Measurements from ENCODE around the gene CEPT1. TPM values are rescaled to one million over a fixed set of nuclear protein-coding genes. Genes with fewer than 3 reads are reported as not detected.

CEPT1 gene
- total RNA-seq, 1 experiment from 2014 or later = 34.2 TPM

DNA sequence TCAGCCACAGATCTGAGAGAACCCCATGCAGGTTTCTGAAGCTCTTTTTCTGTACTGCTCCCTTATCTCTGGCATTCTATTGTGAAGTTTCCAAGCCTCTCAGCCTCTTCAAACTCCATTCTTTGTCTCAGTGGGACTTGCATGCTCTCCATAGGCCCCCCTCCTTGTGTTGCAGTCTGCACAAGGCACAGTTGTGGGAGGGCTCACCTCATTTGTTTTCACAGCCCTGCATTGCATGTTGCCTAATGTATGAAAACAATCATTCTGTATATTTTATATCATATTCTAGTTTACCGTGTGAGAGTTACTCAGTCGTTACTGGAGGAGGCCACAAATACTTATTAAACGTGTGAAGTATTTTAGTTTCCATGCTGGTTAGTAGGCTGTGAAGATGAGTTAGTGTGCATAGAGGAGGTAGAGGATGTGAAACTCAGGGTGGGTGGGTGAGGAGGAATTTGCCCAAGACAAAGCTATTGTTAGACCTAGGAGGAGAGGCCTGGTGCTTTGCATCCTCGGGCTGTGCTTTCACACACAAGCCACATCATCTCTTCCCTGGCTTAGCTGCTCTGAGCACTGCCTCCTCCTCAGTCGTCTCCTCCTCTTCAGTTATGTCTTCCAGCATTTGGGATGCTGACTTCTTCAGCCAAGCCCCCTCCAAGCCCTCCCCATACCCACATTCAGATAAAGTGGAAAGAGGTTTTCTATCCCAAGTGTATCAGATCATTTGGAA, 79.7 kb downstream of the CEPT1 start:
- no peak overlapping the region for H3K27ac ChIP-seq (ENCODE audit: low read depth, low read length)
- H2AFZ ChIP-seq (ENCODE audit: low read depth, low read length, poor library complexity, severe bottlenecking) = no peak overlapping the region
- RAD21 ChIA-PET (ENCODE audit: low non-redundant PET in 1 of 2, low total read pairs in 2 of 2, uncharacterized antibody in 2 of 2, unreplicated experiment in 2 of 2) = no interaction called here
- H3K79me2 ChIP-seq (ENCODE audit: insufficient read depth, low read length) = no peaks in the 10 kb centered on the region
- TF ChIP-seq CEBPB (IDR thresholded peaks at IDR 0.05; ENCODE audit: low read depth) = no peak
- TF ChIP-seq YY1 (IDR thresholded peaks at IDR 0.05; ENCODE audit: extremely low read depth, insufficient replicate concordance, low read depth, low read length) = no peak
- no peak for TF ChIP-seq EGR1 (IDR thresholded peaks at IDR 0.05; ENCODE audit: low read depth)
- no peak for TF ChIP-seq CBX3 (IDR thresholded peaks at IDR 0.05; ENCODE audit: low read depth)
- no peak for TF ChIP-seq EZH2phosphoT487 (IDR thresholded peaks at IDR 0.05; ENCODE audit: borderline replicate concordance)
- no peak for TF ChIP-seq TCF7L2 (IDR thresholded peaks at IDR 0.05; ENCODE audit: borderline replicate concordance, extremely low read depth, insufficient read depth, insufficient read length)
- no peak for TF ChIP-seq ZFX (IDR thresholded peaks at IDR 0.05)
- no peak for TF ChIP-seq MAX (IDR thresholded peaks at IDR 0.05)
- TF ChIP-seq FOSL1 (IDR thresholded peaks at IDR 0.05; ENCODE audit: low read depth) = no peak
- no peaks in the 10 kb centered on the region for H3K9me3 ChIP-seq (ENCODE audit: control insufficient read depth in 1 of 2, insufficient read depth in 1 of 2, low read depth in 1 of 2, low read length in 2 of 2)
- H4K20me1 ChIP-seq (ENCODE audit: insufficient read depth) = no peaks in the 10 kb centered on the region
- H3K36me3 ChIP-seq (ENCODE audit: control insufficient read depth in 1 of 2, insufficient read depth in 2 of 2, low read length in 2 of 2) = no peaks in the 10 kb centered on the region
- H3K9ac ChIP-seq (ENCODE audit: low read length) = no peak overlapping the region
- DNase-seq (ENCODE audit: low read depth, low spot score) (no peak), ATAC-seq (no peak)
- POLR2A ChIA-PET = interaction anchor here (0.9 kb wide), 1 partner anchor 229 kb away, joined by 3 read pairs; the partner anchor contains the start of genes ATP5PB and WDR77
- peaks cover 3 to 5% of the 10 kb centered on the region in 2 experiments; a peak in 2 of 4 replicates for H3K4me1 ChIP-seq (ENCODE audit: control insufficient read depth in 1 of 2, insufficient read depth in 2 of 2, low read length in 2 of 2)
- no peaks in the 10 kb centered on the region for H3K27me3 ChIP-seq (ENCODE audit: insufficient read depth, low read length)
- no peaks in the 10 kb centered on the region for H3K9me2 ChIP-seq (ENCODE audit: insufficient read depth)
- intact Hi-C loops (cut with micrococcal nuclease) = loop anchor here (5.0 to 10.0 kb wide), 3 partner anchors 185 to 545 kb away; no protein-coding TSS in a partner anchor
- CTCF ChIA-PET = interaction anchor here (1.3 to 4.4 kb wide), 2 partner anchors 114 to 181 kb away, joined by 3 to 36 read pairs; no protein-coding TSS in a partner anchor
- H3K4me2 ChIP-seq (ENCODE audit: low read length) = no peak overlapping the region
- no TSS peak for BruUV-seq (replicated peaks)
- no peak overlapping the region for H3K4me3 ChIP-seq (replicated peaks in 1 of 2; ENCODE audit: low read depth in 1 of 2, low read length in 2 of 2)
